HG03135 (cell line): ENCODE measurements around the gene PMEPA1.
A peak's percentile ranks its signal among the peaks of the same experiment; 100 is the strongest.

ENCODE experiments used
- ATAC-seq: cut with Tn5 transposase; IDR thresholded peaks from one replicate; pipeline ENCODE4 v1.9.1; 2021; ENCODE audit warnings: mild to moderate bottlenecking, moderate library complexity; ENCODE audit not compliant: unreplicated experiment

PMEPA1 gene

GRCh38 chr20:57627339-57627738 lies 82.5 kb downstream of the PMEPA1 start:
- no peak for ATAC-seq

DNA sequence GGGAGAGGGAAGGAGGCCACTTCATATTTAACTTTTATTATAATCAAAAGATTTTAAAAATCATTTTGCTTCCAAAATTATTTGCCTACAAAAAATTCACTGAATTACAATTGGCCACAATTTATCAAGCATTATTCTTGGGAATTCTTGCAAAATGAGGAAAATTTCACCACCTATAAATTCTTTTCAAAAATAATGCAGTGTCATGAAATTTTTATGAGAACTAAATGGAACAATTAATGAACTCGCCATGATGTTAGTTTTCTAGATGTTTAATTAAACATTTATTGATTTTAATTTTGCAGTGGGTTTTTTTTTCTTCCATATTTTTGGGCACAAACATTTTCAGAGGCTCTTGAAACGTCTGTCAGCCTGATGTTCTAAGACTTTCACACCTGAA lies 83.8 kb downstream of the PMEPA1 start:
- ATAC-seq = no peak

- no peak for ATAC-seq
Observed at GRCh38 chr20:57625181-57625958, 84.4 kb downstream of the PMEPA1 start.

- ATAC-seq = no peak
Observed at GRCh38 chr20:57624124-57624523, 85.7 kb downstream of the PMEPA1 start.

GRCh38 chr20:57622579-57623381 lies 87.0 kb downstream of the PMEPA1 start:
- ATAC-seq = no peak

DNA sequence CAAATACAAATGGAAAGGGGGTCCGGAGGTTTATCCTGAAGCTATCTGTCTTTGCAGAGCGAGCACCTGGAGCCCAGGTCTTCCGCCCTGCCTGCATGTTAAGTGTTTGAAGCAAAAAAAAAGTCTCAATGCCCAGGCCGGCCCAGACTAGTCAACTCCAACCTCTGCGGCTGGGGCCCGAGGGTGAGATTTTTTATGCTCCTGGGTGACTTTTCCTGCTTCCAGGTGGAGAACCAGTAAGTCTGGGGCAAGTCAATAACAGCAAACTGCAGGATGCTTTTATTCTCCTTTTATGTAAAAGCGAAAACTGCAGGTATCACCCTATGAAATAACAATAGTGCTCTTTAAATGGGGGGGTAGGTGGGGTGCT lies 87.6 kb downstream of the PMEPA1 start:
- no peak for ATAC-seq

GRCh38 chr20:57621421-57622200 lies 88.2 kb downstream of the PMEPA1 start:
- no peak for ATAC-seq

GRCh38 chr20:57620999-57621398 lies 88.8 kb downstream of the PMEPA1 start:
- ATAC-seq = no peak

- peak; percentile 51 for ATAC-seq
Observed at GRCh38 chr20:57620274-57620990, 89.4 kb downstream of the PMEPA1 start, which contains the start of gene ZBP1. ZBP1 (minus strand) TSS chr20:57620426; CDS start chr20:57620295, 131 bp downstream.

DNA sequence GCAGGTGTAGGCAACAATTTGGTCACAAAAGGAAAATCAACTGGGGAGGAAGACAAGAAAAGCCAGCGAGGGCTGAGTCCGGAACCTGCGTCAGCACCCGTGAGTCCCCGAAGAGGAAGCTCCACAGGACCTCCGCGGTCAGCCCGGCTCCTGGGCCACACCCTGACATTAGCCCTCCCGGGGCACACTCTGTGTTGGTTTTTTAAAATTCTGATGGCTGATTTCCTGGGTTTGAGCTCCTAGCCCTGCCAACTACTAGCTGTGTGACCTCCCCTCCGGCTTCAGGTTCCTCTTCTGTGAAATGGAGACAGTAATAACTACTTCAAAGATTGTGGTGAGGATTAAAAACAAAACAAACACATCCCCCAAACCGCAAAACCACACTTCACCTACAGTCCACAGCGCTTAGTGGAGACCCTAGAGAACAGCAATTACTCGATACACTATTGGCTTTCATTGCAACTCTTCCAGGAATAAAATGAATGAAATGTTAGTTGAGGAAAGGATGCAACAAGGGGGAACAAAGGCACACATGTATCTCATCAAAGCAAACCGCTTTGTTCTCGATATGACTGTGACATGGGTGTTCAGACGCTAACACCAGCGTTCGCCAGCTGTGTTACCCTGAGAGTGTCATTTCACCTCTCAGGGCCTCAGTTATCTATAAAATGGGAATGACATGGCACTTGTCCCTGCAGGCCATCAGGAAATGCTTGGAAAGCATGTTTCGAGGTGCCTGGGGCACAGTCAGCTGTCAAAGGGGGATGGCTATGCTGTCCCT lies 90.6 kb downstream of the PMEPA1 start:
- peak; percentile 58 for ATAC-seq

GRCh38 chr20:57618764-57619050 lies 91.1 kb downstream of the PMEPA1 start:
- ATAC-seq = peak; percentile 1

GRCh38 chr20:57618091-57618763 lies 91.6 kb downstream of the PMEPA1 start:
- no peak for ATAC-seq

- no peak for ATAC-seq
Observed at GRCh38 chr20:57617079-57617795, 92.6 kb downstream of the PMEPA1 start.

GRCh38 chr20:57616143-57616951 lies 93.5 kb downstream of the PMEPA1 start:
- ATAC-seq = no peak

GRCh38 chr20:57615445-57615811 lies 94.4 kb downstream of the PMEPA1 start:
- ATAC-seq = no peak

- ATAC-seq = no peak
Observed at GRCh38 chr20:57614490-57615444, 95.0 kb downstream of the PMEPA1 start.

DNA sequence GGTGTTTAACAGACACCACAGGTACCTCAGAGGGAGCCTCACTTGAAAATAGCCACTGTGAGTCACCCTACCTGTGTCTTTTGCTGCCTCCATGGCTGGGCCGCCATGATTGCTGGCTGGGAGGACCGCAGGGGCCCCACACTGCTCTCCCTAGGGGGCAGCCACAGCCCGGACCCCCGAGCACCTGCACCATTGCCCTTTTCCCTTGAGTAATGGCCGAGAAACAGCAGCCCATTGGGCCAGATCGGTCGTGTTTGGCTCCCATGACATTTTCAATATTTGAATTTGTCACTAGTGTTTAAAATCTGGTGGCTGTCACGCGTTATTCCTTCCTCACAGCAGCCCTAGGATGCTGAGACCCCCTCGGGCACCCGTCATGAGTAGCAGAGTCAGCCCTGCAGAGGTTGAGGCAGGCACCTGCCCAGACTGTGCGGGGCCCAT lies 96.3 kb downstream of the PMEPA1 start:
- no peak for ATAC-seq
